Measurements from ENCODE around the gene GKN2.
"Not testable (repeated sequence)": the region's sequence is repeated elsewhere in the genome, so short reads cannot be mapped to it uniquely, and the experiment has no call there.

Gene GKN2

DNA sequence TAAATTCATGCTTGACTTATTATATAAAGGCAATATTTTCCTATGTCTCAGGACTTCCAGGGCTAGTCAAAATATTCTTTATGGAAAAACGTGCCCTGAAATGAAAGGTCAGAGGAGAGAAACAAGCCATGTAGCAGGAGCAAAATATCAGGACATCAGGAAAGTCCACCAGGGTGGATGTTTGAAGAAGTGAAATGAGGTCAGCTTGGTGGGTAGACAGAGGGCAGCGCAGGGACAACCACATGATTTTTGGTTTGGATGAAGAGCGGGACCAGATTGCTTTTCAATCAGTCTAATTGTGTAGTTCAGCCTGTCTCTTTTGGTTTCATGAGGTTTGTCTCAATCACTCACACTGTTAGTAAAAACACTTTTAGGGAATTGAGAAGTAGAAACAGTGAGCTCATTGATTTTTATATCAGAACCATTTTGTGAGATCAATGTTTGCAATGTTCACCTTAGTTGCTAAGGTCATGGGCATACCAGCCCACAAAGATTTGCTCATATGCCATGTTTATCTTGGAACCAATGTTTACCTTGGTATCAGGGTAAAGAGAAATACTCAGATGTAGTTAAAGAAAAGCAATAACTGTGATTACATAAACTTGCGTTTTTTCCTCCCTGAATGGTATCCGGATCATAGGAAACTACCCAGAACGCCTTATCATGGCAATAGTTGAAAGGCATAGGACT lies 32.1 kb downstream of the GKN2 start:
- no peak for DNase-seq (ENCODE audit: low spot score)

GRCh38 chr2:68918497-68918896 lies 34.2 kb downstream of the GKN2 start:
- DNase-seq (ENCODE audit: low spot score), result no peak

DNA sequence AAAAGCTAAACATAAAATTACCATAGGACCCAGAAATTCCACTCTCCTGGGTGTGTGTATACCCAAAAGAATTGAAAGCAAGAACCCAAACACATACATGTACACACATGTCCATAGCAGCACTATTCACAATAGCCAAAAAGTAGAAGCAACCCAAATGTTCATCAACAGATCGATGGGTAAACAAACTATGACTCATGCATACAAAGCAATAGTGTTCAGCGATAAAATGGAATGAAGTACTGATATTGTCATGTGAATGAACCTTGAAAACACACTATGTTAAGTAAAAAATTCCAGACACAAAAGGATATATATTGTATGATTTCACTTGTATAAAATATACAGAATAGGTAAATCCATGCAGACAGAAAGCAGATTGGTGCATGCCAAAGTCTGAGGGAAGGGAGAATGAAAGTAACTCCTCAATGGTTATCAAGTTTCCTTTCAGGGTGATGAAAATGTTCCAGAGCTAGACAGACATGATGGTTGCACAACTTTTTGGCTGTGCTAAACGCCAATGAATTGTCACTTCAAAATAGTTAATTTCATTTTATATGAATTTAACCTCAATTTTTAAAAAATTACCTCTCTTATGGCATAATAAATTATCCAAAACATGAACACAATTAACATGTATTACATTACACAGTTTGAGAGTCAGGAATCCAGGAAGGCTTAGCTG lies 35.5 kb downstream of the GKN2 start:
- no peak for DNase-seq (ENCODE audit: low spot score)

DNA sequence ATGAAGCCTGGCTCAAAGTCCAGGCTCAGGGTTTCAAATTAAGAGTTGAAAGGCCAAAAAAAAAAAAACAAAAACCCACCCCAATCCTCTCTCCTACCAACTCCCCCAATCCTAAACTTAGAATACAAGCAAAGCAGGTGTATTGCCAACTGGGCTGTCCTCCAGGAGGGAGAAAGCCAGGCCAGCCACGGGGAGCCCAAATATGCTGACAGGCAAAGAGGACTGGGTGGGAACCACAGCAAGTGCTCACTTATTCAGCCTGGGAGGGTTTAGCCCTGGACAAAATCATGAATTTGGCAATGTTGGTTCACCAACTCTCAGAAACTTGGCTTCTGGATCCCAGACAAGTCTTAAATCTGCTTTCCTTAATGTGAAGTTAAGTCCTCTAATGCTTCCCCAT lies 36.5 kb downstream of the GKN2 start:
- DNase-seq (ENCODE audit: low spot score), result no peak

GRCh38 chr2:68915393-68915792 lies 37.3 kb downstream of the GKN2 start:
- no peak for DNase-seq (ENCODE audit: low spot score)

DNA sequence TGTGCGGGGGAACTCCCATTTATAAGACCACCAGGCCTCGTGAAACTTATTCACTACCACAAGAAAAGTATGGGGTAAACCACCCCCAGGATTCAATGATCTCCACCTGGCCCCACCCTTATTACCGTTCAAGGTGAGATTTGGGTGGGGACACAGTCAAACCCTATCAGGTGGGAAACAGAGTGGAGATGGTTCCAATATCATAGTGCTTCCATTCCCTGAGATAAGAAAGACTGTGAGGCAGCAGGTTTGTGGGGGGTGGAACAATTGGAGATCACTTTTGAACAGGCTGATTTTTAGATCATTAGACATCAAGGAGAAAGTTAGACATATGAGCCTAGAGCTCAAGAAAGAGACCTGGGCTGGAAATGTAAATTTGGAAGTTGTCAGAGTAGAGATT lies 39.3 kb downstream of the GKN2 start:
- DNase-seq (ENCODE audit: low spot score), result no peak

DNA sequence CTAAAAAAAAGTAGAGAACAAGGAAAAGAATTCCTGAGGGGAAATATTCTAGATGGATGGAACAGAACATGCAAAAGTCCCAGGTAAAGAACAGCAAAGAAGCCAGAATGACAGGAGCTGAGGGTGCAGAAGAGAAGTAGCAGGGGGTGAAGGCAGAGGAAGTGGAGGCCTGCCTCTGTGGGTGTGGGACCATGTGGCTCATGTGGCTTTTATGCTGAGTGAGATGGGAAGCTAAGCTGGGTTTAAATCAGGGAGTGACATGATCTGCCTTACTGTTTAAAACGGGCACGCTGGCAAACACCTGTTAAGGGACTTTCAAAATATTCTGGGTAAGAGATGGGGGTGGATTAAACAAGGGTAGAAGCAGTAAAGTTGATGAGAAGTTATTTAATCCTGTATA lies 40.0 kb downstream of the GKN2 start:
- no peak for DNase-seq (ENCODE audit: low spot score)

DNA sequence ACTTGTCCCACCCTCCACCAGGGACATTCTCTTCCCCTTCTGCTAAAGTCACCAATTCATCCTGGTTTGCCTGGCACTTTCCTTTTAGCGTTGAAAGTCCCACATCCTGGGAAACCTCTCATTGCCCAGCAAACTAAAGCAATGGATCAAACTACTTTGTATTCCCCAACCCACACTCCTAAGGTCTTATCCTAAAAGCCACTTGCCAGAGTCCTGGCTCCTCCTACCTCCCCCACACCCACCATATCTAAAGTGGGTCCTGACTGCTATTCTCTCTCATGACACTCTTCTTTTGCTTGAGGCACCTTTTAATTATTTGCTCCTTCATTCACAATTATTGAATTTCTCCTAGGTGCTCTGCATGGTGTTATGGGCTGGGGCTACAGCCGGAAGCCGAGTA lies 40.6 kb downstream of the GKN2 start:
- DNase-seq (ENCODE audit: low spot score), result no peak

GRCh38 chr2:68911709-68912108 lies 41.0 kb downstream of the GKN2 start:
- no peak for DNase-seq (ENCODE audit: low spot score)

- no peak for DNase-seq (ENCODE audit: low spot score)
Measured at GRCh38 chr2:68911246-68911645, 41.4 kb downstream of the GKN2 start.

DNA sequence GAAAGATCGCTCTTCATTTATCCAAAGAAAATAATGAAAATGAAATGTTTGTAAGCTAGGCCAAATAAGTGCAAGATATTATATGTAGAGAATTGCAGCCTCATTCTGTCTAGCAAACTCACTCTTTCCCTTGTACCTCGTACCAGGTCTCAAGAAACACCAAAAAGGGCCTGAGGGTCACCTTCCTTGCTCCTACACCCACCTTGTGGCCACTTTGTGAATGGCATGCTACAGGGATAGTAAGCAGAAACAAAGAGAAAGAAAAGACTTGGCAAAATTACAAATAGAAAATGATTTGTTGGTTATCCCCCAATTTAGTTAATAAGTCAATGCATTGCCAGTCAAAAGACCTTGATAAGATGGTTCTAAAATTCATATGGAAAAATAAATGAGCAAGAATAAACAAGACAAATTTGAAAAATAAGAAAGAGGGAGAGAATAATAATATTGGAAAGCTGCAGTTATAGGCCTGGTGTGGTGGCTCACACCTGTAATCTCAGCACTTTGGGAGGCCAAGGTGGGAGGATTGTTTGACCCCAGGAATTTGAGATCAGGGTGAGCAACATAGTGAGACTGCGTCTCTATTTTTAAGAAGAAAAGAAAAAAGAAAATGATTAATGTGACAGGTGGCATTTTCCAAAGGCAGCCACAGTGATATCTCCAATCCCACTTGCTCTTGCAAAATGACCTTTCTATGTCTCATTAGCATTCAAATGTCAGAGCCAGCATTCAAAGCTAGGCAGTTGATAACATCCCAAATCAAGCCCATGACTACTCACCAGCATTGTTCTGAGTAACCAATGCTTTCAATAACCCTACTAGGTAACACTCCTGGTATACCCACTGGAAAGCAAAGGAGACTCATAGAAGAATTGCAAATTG lies 42.7 kb downstream of the GKN2 start:
- DNase-seq (ENCODE audit: low spot score), result peak; percentile 75

DNA sequence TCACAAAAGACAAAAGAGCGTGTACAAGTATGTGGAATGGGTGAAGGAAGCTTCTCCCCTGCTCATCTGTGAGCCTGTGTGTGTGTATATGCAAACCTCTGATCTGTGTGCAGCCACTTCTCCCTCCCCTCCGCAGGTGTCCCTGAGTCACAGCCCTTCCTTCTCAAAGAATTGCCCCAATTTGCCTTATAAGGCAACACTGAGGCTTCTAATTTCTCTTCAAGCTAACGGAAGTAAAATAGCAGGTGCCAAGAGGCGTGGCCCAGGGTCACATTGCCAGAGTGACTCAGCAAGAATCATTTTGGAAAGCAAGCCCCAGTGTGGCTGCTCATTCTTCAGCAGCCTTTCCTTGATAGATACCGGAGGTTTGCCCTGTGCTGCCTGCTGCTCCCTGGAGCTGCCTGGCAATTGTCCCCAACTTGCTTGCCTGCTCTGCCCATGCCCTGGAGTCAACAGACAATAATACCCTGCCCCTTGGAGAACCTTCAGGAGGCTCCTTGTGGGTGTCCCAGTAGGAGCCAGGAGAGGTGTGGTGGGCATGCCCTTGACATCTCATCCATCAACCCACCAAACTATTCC lies 44.2 kb downstream of the GKN2 start:
- DNase-seq (ENCODE audit: low spot score), result peak; percentile 25

- no peak for DNase-seq (ENCODE audit: low spot score)
Measured at GRCh38 chr2:68907920-68908253, 44.8 kb downstream of the GKN2 start.

- DNase-seq (ENCODE audit: low spot score), result no peak
Measured at GRCh38 chr2:68907232-68907919, 45.3 kb downstream of the GKN2 start.

- DNase-seq (ENCODE audit: low spot score), result no peak
Measured at GRCh38 chr2:68906716-68907115, 46.0 kb downstream of the GKN2 start.

DNA sequence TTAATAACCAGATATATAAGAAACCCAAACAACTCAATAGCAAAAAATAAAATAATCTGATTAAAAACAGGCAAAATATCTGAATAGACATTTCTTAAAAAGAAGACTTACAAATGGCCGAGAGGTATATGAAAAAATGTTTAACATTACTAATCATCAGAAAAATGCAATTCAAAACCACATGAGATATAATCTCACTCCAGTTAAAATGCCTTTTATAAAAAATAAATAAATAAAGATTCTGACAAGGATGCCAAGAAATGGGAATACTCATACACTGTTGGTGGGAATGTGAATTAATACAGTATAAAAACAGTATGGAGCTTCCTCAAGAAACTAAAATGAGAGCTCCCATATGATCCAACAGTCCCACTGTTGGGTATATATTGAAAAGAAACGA lies 47.6 kb downstream of the GKN2 start:
- DNase-seq (ENCODE audit: low spot score), result no peak

DNA sequence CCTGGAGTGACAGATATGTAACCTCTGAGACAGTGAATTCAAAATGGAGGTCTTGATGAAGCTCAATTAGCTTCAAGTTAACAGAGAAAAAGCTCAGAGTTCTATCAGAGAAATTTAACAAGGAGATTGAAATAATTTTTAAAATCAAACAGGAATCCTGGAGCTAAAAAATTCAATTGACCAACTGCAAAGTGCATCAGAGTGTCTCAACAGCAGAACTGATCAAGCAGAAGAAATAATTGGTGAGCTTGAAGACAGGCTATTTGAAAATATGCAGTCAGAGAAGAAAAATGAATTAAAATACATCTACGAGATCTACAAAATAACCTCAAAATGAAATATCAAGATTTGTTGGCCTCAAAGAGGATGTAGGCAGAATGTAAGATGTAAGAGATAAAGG lies 51.1 kb downstream of the GKN2 start:
- no peak for DNase-seq (ENCODE audit: low spot score)

DNA sequence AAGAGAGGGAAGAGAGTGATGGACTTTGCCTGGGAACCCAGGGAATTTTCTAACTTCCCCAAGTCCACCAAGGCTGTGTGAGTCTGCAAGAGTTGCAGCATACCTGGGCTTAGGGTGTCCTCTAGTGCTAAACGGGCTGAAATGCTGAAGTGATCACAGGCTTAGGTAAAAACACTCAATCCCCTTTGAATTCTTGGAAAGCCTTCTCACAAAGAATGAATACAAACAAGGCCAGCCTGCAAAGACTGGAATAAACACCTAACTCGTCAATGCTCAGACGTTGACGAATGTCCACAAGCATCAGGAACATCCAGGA lies 51.5 kb downstream of the GKN2 start:
- no peak for DNase-seq (ENCODE audit: low spot score)

DNA sequence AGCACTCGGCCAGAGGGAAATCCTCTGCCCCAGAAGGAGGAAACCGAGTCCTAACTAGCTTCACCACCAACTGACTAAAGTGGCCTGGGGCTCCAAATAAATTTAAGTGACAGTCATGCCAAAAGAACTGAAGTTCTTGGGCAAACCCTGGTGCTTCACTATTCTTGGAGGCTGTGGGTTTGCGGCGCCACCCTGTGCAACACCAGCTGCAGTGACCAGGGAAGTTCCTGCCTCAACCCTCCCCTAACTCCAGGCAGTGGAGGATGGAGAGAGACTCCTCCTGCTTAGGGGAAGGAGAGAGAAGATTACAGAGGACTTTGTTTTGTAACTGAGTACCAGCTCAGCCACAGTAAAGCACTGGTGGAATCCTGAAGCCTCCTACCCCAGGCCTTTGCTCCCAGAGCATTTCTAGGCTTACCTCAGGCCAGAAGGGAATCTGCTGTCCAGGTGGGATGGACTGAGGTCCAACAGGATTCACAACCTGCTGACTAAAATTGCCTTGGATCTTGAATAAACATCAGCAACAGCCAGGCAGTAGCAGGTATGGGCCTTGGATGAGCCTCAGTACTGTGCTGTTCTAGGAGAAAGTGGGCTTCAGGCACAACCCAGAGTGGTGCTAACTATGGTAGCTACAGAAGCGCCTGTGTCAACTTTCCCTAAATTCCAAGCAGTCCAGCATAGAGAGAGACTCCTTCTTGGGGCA lies 52.0 kb downstream of the GKN2 start:
- no peak for DNase-seq (ENCODE audit: low spot score)

- not testable (repeated sequence) for DNase-seq (ENCODE audit: low spot score)
Measured at GRCh38 chr2:68895981-68896380, 56.7 kb downstream of the GKN2 start.

Data from SK-N-DZ (cell line).